HG03103 (cell line): ENCODE data around the gene ATG13.
"Not testable (repeated sequence)": the region's sequence is repeated elsewhere in the genome, so short reads cannot be mapped to it uniquely, and the experiment has no call there.

ENCODE experiments used
- ATAC-seq: cut with Tn5 transposase; IDR thresholded peaks from one replicate; pipeline ENCODE4 v1.9.1; 2021; ENCODE audit warnings: low read depth; ENCODE audit not compliant: unreplicated experiment

Gene ATG13

DNA sequence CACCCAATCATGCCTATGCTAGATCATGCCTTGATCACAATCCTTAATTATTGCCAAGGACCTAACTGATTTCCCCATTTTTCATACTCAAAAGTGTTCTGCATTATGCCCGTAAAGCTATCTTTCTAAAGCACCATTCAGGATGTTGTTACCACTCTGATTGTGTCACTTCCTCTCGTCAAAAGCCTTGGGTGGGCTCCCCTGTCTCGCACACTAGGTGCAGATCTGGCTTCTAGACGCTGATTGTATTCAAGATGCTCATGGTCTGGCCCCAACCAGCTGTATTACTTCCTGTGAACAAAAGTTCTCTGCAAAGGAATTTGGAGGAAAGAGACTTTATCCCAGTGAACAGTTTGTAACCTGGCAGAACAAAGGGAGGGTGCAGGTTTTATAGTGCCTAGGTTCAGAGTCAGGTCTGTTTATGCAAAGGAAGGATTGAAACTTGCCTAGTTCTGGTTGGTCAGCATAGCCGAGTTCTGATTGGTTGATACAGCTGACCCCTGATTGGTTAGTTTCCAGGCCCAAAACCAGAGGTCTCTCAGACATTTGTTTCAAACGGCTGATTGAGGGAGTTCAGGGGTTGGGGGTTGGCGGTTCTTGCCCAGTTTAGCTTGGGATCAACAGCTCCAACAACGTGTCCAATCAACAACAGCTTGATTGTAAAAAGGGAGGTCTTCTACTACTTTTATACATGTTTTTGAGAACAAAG, 25.4 kb downstream of the ATG13 start:
- ATAC-seq: no peak

DNA sequence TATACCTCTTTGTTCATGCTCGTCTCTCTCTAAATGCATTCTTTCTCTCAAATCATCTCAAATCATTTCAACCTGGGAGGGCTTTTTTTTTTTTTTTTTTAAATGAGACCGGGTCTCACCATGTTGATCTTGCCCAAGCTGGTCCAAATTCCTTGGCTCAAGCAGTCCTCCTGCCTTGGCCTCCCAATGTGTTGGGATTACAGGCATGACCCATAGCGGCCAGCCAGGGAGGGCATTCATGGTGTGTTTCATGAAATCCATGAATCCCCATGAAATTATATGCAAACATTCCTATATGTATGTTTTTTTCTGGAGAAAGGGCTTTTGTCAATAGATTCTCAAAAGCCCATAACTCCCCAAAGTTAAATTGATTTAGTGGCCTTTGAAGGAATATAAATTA, 26.2 kb downstream of the ATG13 start:
- ATAC-seq: no peak

DNA sequence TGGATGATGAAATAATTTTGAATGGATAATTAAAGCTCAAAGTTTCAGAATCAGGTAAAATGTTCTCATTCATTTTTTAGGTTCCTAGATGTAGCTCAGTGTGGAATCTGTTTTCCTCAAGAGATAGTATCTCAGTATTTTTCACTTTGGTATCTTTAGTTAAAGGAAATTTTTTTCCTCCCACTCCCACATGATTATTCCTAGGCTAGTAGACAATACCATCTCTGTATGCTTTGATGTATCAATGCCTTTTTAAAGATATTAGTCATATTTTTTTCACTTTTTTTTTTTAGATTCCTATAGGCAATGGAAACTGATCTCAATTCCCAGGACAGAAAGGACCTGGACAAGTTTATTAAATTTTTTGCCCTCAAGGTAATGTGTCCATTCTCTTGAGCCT, 26.6 kb downstream of the ATG13 start:
- ATAC-seq: no peak

DNA sequence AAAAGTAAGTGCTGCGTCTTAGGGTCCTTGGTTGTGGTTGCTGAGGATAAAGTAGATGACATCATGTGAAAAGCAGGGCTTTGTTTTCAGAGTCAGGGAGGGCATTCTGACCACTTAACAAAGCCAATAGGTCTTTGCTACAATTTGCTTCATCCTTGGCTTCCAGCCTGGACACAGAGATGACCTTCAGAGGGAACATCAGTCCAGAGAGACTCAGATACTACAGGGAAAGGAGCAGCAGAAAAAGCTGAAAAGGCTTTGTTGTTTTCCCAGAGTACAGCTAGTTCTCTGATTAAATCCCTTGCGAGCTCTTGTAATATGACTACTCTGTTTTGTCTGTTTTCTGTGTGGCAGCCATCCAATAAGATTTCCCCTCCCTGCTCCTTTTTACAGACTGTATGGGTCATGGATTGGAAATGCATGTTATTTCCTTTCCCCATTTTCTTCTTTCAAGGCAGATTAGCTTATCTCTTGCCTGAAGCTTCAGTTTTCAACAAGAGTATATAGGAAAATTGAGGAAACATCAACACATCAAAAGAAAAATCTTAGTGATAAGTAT, 31.9 kb downstream of the ATG13 start:
- ATAC-seq: no peak

DNA sequence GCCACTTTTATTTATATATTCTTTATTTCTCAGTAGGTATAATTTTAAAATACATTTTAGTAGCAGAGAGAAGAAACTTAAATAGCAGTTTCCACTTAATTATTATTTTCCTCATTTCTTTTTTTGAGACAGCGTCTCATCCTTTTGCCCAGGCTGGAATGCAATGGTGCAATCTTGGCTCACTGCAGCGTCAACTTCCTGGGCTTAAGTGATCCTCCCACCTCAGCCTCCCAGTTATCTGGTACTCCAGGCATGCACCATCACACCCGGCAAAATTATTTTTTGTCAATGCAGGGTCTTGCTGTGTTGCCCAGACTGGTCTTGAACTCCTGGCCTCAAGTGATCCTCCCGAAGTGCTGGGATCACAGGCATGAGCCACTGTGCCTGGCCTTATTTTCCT, 38.3 kb downstream of the ATG13 start:
- no peak for ATAC-seq

DNA sequence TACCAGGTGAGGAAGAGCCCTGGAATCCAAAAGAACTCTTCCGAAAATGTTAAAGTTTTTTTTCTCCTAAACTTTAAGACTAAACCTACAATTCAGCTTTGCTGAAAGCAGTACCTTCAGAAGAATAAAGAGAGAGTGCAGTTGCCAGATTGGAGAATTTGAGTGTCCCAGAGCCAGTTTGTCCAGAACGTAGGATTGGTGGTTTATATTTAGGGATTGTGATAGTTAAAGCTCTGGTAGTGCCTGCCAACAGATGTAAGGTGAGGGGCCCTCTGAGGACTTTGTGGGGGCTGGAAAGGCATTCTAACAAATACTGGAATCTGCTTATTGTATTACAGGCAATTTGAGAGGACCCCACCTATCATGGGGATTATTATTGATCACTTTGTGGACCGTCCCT, 39.8 kb downstream of the ATG13 start:
- ATAC-seq: no peak

DNA sequence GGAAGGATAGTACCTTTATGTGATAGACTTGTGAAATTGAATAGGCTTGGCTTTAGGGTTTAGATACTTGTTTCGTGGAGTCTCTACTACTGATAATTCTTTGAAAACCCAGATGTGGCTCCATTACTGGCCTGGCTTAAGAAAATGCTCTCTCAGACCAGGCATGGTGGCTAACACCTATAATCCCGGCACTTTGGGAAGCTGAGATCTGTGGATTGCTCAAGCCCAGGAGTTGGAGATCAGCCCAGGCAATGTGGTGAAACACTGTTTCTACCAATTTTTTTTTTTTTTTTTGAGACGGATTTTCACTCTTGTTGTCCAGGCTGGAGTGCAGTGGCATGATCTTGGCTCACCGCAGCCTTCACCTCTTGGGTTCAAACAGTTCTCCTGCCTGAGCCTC, 40.9 kb downstream of the ATG13 start:
- no peak for ATAC-seq

DNA sequence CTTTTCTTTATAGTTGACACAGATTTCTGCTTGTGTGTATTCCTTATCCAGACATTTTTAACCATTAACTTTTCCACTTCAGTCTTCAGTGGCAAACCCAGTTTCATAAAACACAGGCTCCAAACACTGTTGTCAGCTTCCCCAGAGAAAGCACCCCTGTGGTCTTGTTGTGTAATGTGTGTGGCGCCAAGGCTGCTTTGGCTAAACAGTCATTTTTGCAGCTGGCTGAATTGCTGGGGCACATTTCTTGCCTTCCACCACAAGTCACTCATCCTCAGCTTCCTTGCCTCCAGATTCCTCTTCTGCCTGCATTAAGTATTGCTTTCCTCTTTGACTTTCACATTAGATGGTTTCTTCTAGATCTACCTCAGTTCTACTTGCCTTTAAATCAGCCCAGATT, 42.6 kb downstream of the ATG13 start:
- no peak for ATAC-seq

DNA sequence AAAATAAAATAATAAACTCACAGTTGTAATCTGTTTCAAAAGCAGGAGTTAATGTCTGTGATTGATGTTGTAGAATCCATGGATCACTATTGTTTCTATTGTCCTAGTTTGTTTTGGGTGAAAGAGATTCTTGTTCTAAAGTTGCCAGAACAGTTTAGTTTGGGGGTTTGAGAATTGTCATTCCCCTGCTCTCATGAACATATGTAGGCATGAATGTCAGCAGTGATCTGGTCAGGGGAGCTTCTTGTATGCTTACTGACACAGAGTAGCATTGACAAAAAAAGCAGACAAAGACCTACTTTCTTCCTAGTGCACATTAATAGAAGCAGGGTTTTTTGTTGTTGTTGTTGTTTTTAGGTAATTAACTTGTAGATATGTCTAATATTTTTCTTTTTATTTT, 44.5 kb downstream of the ATG13 start:
- ATAC-seq: no peak

DNA sequence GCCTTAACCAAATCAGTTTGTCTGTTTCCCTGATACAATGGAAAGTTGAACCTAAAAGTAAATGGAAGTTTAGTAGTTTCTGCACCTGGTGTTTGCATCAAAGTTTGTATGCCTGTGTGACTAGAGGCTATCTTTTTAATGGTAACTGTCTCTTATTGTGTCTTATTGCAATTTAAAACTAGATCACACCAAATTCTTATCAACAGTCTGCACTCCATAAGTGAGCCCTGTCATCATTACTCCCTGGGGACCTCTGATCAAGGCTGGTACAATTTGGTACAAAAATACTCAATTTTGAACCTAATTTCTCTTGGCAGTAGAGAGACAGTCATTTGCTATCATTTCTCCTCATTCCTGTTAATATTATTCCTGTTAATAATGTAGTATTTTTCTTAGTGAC, 45.0 kb downstream of the ATG13 start:
- no peak for ATAC-seq

DNA sequence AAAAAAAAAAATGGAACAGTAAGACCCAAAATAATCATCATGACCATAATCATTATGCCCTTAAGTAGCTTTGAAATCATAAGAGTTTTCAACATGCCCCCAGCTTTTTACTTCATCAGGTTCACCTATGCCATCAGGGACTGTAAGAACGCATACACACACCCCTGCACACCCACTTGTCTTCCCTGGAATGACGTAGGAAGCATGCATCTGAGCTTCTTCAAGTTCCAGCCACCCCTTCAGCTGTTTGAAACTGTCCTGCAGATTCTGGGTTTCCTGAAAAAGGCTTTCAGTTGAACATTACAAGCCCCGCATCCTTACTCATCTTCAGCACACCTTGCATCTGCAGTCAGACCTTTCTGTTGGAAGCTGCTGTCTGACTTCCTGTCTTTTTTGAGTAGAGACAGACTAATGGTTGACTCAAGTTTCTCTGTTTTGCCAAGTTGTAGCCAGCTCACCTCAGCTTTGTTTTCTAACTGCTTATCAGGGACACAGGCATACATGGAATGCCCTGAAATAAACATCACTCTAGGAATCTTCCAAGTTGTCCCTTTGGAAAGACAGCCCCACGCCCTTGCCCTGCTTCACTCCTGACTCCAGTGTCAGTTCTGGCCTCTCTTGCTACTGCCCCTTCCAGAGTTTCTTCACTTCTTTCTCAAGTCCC, 46.1 kb downstream of the ATG13 start:
- no peak for ATAC-seq

DNA sequence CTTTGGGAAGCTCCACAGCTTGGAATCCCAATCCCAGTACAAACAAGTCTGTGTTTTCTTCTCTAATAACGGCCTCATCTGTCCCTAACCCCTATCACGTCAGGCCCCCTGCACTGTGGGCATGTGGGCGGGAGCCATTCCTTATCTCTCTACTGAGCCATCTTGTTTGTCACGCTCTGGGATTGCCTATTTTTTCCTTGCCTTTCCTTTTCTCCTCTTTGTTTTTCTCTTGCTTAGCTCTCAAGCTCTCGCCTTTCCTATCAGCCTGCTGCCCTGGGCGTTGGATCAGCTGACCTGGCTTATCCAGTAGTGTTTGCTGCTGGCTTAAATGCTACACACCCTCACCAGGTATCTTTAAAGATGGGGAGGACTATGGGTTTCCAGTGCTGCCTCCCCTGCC, 47.3 kb downstream of the ATG13 start:
- ATAC-seq: no peak

DNA sequence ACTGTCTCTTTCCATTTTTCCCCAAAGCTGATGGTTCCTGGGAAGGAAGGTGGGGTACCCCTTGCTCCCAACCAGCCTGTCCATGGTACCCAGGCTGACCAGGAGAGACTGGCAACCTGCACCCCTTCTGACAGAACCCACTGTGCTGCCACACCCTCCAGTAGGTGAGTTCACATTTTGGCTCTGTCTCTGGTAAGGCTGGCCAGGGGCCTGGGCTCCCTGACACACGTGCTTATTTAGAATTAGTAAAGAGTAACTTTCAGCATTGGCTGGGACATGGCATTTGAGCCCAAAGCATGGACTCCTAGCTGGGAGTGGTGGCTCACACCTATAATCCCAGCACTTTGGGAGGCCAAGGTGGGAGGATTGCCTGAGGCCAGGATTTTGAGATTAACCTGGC, 48.0 kb downstream of the ATG13 start:
- ATAC-seq: no peak

DNA sequence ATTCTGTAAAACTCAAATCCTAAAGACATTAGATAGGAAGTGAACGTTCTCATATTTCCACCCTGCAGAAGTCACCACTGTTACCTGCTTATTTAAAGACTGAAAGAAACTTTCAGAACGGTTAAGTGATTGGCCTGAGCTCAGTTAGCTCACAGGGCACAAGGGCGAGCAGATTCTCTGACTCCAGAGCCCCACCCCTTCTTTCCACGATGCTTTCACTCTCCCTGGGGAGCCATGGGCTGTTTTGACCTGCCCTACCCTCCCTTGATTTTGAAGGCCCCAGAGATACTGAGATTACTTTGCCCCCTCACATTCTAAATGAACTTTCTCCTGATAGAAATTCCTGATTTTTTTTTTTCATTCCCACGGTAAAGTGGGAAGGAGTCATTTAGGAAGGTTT, 49.2 kb downstream of the ATG13 start:
- ATAC-seq: no peak

DNA sequence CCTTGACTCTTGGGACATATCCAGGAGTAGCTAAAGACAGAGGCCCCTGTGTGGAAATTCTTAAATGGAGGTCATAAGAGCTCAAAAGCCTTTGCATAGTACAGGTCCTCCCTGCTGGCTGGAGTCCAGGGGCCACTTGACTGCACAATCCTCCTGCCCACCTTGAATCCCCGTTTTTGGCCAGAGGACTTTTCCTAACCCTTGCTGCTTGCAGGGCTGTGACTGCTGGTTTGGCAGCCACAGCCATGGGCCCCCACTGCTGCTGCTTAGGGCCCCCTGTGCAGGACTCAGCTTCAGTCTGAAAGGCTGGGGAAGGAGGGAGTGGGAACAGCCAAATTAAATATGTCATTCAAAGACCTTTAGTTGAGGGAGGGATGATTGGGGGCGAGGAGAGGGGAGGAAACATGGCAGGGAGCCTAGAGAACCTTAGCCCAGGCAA, 49.7 kb downstream of the ATG13 start:
- no peak for ATAC-seq

DNA sequence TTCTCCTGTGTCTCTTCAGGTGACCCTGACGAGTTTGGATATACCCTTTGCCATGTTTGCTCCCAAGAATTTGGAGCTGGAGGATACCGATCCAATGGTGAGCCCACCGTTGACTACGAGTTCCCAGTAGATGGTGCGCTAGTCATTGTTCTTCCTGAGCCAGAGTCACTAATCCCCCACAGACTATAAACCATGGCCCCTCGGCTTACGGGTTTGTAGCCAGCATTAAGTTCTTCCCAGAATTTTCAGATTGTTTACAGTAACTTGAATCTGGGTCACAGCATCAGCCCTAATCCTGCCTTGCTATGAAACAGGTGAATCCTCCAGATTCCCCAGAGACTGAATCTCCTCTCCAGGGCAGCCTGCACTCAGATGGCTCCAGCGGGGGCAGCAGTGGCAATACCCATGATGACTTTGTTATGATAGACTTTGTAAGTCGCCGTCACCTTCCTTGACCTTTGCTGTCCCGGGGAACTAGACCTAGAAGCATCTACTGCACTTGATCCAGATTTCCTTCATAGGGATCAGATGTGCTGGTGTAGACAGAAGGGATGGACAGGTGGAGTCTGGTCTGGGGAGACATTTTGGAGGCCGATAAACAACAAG, 51.2 kb downstream of the ATG13 start:
- ATAC-seq: no peak

DNA sequence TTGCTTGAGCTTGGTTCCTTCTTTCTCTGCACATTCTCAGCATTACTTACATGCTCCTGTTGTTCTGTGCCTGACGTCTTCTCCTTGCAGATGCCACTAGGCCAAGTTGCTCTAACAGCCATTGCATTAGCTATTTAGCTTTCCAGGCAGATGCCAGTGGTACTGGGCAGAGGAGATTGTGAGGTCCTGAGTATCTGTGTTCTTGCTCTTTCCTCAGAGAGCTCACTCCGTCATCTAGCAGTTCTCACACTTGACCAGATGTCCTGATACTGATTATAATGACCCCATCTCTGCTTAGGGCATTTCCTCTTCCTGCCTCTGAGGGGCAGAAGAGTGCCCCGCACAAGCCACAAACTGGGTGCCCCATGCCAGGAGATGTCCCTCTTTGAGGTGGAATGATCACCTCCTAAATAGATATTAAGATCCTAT, 52.4 kb downstream of the ATG13 start:
- ATAC-seq: no peak

DNA sequence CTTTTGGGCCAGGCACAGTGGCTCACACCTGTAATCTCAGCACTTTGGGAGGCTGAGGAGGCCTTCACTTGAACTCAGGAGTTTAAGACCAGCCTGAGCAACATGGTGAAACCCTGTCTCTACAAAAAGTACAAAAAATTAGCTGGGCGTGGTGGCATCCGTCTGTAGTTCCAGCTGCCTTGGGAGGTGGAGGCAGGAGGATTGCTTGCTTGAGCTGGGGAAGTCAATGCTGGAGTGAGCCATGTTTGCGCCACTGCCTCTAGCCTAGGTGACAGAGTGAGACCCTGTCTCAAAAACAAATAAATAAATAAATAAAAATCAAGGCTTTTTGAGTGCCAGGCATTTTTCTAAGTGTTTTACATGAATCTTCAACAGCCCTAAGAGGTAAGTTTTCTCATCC, 53.2 kb downstream of the ATG13 start:
- ATAC-seq: not testable (repeated sequence)

DNA sequence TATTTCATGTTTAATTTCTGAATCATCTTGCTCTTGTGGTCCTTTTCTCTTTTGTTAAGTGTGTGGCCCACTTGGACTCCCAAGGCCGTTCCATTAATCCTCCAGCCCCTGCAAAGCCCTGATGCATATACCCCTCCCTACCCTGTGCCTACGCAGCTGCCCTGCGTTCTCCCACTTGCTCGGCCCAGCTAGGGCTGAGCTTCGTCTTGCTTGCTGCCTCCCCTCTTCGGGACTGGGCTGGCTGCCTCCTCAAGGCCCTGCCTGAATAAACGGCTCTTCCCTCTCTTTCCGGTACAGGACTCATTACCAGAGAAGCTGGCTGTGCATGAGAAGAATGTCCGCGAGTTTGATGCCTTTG, 54.6 kb downstream of the ATG13 start:
- ATAC-seq: no peak

DNA sequence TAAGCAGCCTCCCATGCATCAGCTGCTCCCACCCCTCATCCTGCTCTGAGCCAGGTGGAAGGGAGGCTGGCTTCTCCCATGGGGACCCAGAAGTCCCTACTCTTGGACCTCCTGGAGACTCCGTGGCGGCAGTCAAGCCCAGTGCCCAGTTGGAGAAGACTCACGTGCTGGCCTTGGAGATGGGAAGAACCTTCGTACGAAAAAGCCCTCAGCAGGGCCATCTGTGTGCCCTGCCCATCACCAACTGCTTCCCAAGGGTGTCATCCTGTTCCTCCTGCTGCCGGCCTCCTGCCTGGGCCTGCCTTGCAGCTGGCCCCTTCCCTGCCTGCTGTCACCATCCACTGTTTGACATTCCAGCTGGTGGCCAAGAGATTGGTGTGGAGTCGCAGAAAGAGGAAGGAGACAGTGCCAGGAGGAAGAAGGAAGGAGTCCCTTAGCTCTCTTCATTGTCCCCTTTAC, 55.1 kb downstream of the ATG13 start:
- no peak for ATAC-seq

DNA sequence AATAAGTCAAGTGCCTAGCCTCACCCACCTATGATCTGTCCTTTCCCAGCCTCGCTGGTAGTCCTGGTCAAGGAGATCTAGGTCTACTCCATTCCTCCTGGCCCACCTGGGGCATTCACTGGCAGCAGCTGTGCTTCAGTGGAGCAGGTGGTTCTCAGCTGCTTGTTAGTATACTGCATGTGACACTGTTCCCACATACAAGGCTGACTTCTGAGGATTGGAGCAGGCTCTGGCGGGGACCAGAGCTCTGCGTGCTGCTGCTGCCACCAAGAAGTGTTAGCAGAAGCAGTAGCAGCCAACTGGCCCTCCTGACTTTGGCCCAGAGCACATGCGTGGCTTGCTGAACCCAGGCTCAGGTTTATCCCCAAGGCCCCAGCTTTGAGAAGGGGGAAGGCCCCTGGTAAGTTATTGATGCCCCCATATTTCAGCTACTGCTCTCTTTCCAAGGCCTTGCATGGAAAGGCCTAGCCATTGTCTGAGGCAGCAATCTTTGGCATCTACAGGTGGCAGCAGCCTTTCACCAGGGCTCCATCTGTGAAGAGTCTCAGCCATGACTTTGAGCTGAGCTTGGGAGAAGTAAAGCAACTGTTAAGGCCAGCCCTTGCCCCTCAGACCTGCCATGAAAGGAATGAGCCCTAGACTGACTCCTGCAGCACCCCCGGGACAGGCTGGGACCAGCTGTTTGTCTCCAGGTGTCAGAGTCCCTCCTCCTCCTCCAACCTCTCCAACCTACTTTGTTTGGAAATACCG, 56.5 kb downstream of the ATG13 start:
- ATAC-seq: no peak
